GM12864 (cell line): ENCODE data around the gene SIVA1.

ENCODE experiments used
- DNase-seq: peaks from one replicate; pipeline ENCODE4 v3.0.0-alpha.2; 2011; ENCODE audit warnings: low read depth
- H3K4me3 ChIP-seq: 2 replicates; pipeline ENCODE4 v1.5.1; 2011; ENCODE audit warnings: mild to moderate bottlenecking, low read depth, low read length, control low read depth
- TF ChIP-seq, protein P1 (sequence below): IDR thresholded peaks from 2 replicates; pipeline ENCODE4 v1.5.1; 2011; ENCODE audit warnings: low read depth, mild to moderate bottlenecking, moderate library complexity, low read length, control low read depth, inconsistent platforms; ENCODE audit errors: missing control alignments

SIVA1 gene

DNA sequence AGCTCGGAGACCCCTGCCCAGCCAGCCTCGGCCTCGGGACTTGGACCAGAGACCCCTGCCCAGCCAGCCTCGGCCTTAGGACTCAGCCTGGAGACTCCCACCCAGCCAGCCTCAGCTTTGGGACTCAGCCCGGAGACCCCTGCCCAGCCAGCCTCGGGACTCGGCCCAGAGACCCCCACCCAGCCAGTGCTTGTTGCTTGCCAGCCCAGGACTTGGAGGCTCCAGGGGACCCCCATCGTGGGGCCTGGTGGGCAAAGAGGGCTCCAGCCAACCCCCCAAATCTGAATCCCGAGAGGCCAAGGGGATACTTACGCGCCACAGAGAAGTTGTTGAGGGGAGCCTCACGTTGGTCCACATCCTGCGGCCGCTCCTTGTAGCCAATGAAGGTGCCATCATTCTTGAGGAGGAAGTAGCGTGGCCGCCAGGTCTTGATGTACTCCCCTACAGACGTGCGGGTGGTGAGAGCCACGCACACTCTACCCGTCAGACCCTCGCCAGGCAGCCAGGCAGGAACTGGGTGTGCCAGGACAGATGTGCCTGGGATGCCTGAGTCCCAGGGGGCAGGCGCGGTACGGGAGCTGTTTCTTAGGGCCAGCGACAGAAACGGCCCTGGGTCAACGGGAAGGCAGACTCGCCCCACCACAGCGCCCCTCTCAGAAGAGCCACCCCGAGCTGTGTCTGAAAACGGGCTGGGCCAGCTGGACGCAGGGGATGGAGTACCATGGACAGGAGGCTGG is 27.0 kb downstream of the SIVA1 start:
- no peak for DNase-seq
- H3K4me3 ChIP-seq: no peak overlapping the region
- TF ChIP-seq, protein P1, sequence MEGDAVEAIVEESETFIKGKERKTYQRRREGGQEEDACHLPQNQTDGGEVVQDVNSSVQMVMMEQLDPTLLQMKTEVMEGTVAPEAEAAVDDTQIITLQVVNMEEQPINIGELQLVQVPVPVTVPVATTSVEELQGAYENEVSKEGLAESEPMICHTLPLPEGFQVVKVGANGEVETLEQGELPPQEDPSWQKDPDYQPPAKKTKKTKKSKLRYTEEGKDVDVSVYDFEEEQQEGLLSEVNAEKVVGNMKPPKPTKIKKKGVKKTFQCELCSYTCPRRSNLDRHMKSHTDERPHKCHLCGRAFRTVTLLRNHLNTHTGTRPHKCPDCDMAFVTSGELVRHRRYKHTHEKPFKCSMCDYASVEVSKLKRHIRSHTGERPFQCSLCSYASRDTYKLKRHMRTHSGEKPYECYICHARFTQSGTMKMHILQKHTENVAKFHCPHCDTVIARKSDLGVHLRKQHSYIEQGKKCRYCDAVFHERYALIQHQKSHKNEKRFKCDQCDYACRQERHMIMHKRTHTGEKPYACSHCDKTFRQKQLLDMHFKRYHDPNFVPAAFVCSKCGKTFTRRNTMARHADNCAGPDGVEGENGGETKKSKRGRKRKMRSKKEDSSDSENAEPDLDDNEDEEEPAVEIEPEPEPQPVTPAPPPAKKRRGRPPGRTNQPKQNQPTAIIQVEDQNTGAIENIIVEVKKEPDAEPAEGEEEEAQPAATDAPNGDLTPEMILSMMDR: no peak

DNA sequence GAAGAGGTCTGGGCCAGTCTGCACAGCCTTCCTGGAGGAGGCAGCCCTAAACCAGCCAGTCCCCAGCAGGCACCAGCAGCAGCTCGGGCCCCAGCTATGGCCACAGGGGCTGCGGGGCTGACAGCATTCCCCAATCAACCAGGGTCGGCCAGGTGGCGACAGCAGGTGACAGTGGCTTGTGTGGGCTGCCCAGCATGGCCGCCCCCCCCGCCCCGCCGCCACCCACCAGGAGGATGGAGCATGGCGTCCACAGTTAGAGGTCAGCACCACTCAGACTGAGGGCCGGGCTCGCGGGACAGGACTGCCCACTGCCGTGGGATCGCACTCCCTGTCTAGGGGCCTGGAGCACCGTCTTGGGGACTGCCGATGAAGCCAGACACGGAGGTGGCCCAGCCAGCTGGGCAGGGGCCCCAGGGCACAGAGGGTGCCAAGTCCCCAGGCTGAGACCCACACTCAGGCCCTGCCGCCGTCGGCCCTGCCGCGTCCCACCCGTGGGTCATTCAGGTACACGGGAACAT is 27.6 kb downstream of the SIVA1 start:
- no peak overlapping the region for H3K4me3 ChIP-seq
- DNase-seq: no peak
- TF ChIP-seq, protein P1: no peak

DNA sequence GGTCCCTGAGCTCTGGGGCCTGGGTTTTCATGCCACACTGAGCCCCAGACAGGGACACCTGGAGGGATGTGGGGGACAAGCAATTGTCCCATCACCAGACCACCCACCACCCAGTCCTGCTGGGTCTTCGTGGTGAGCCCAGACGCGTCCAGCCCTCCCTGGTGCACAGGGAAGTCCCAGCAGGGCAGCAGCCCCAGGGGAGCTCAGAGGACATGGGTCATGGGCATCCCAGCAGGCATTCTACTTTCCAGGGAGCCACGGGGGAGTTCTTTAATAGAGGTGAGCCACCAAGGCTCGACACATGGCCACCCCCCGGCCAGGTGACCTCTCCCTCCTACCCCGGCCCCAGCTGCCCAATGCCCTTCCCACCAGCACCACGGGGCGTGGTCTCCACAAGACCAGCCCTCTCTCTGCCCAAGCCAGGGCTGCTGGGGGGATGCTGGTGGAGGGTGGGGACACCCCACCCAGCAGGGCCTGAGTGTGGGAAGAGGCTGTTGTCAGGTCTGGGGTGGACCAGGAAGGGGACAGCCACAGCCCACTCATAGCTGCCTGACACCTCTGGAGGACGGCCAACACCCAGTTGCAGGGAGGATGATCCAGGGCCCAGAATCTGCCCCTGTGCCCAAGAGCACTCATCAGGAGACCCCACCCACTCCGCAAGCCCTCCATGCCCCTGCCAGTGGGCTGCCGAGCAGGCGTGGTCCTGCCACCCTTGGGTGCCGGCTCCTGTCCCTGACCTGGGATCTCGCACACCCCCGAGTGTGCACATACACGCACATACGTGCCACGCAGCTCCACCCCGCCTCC is 28.5 kb downstream of the SIVA1 start:
- TF ChIP-seq, protein P1: no peak
- DNase-seq: no peak
- no peak overlapping the region for H3K4me3 ChIP-seq

DNA sequence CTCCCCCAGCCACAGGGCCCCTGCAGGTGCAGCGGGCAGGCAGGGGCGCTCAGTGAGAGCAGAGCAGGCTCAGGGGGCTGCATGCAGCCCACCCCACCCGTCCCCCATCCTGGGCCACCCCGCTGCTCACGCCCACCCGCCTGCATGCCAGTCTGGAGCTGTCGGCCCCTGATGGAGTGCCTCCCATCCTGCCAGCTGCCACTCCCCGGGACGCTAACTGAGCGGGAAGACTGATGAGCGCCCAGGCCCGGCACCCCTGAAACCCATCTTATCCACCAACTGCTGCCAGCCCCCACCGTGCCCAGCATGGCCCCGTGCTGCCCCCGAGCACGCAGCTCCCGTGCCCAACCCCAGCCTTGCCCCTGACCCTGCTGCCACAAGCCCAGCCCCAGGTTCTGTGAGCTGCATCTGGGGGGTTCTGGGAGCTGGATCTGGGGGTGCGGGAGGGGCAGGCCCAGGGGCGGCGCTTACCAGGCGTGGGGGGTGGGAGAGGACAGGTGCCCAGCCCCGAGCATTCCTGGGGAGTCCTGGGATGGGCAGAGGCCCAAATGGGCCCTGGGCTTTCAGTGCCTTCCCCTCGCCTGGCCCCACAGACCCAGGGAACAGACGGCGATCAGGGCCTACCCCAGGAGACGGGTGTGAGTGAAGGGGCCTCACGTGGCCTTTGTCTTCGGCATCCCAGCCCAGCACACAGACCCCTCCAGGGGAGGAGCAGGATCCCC is 29.3 kb downstream of the SIVA1 start:
- TF ChIP-seq, protein P1: no peak
- DNase-seq: no peak
- no peak overlapping the region for H3K4me3 ChIP-seq

- H3K4me3 ChIP-seq: no peak overlapping the region
- no peak for DNase-seq
- TF ChIP-seq, protein P1: no peak
These were observed 29.8 kb downstream of the SIVA1 start for GRCh38 chr14:104782808-104783139.

- no peak overlapping the region for H3K4me3 ChIP-seq
- TF ChIP-seq, protein P1: no peak
- no peak for DNase-seq
These were observed 30.7 kb downstream of the SIVA1 start for GRCh38 chr14:104783484-104784217.
